GM12873 (cell line): ENCODE measurements around the gene THADA.

Experiments used
- TF ChIP-seq, protein P1 (sequence below): IDR thresholded peaks from 2 replicates; pipeline ENCODE4 v1.5.1; 2012; ENCODE audit warnings: low read depth, mild to moderate bottlenecking, moderate library complexity, low read length, control low read depth; ENCODE audit not compliant: insufficient read depth; ENCODE audit errors: missing control alignments

The THADA gene

DNA sequence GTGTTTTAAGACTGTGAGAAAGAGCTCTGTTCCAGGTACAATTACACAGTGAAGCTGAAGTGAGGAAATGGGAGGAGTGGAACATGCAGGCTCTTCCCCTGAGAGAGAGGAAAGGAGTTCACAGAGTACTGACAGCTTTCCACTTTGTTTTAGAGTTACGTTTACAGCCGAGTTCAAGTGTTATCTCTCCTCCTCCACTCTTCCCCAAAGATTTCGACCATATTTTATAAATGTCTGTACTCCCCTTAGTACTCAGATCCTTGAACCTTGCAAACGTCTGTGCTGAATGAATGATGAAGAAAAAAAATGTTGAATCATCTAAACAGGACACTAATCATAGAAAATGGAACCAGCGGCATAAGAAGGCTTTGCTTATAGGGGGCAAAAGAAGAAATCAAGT lies 121.6 kb downstream of the THADA start:
- TF ChIP-seq, protein P1, sequence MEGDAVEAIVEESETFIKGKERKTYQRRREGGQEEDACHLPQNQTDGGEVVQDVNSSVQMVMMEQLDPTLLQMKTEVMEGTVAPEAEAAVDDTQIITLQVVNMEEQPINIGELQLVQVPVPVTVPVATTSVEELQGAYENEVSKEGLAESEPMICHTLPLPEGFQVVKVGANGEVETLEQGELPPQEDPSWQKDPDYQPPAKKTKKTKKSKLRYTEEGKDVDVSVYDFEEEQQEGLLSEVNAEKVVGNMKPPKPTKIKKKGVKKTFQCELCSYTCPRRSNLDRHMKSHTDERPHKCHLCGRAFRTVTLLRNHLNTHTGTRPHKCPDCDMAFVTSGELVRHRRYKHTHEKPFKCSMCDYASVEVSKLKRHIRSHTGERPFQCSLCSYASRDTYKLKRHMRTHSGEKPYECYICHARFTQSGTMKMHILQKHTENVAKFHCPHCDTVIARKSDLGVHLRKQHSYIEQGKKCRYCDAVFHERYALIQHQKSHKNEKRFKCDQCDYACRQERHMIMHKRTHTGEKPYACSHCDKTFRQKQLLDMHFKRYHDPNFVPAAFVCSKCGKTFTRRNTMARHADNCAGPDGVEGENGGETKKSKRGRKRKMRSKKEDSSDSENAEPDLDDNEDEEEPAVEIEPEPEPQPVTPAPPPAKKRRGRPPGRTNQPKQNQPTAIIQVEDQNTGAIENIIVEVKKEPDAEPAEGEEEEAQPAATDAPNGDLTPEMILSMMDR = no peak

GRCh38 chr2:43473767-43474166 lies 122.1 kb downstream of the THADA start:
- TF ChIP-seq, protein P1 = no peak

GRCh38 chr2:43472527-43473194 lies 123.2 kb downstream of the THADA start:
- TF ChIP-seq, protein P1 = no peak

- TF ChIP-seq, protein P1 = no peak
Measured at GRCh38 chr2:43469713-43470112, 126.1 kb downstream of the THADA start.

- TF ChIP-seq, protein P1 = no peak
Measured at GRCh38 chr2:43469094-43469493, 126.7 kb downstream of the THADA start.

- TF ChIP-seq, protein P1 = no peak
Measured at GRCh38 chr2:43467891-43468290, 127.9 kb downstream of the THADA start.

GRCh38 chr2:43465234-43465633 lies 130.6 kb downstream of the THADA start:
- TF ChIP-seq, protein P1 = no peak

- TF ChIP-seq, protein P1 = no peak
Measured at GRCh38 chr2:43464590-43464989, 131.2 kb downstream of the THADA start.
